H9 (cell line): ENCODE measurements around the gene CHST1. TPM values are rescaled to one million over a fixed set of nuclear protein-coding genes. Genes with fewer than 3 reads are reported as not detected.

Experiments
- DNase-seq: peaks from one replicate; pipeline ENCODE4 v3.0.0-alpha.2; 2017
- H2AFZ ChIP-seq: one replicate; pipeline ENCODE4 v1.6.1; 2013; ENCODE audit warnings: mild to moderate bottlenecking, low read length, control low read depth, moderate library complexity
- H2AK5ac ChIP-seq: 2 replicates; pipeline ENCODE4 v1.6.1; 2013; ENCODE audit warnings: low read length, control low read depth, mixed read lengths; ENCODE audit not compliant: insufficient read length
- H2BK120ac ChIP-seq: one replicate; pipeline ENCODE4 v1.6.1; 2013; ENCODE audit warnings: low read depth, mild to moderate bottlenecking, low read length, control low read depth, inconsistent platforms; ENCODE audit not compliant: poor library complexity, severe bottlenecking
- H2BK12ac ChIP-seq: 2 replicates; pipeline ENCODE4 v1.6.1; 2013; ENCODE audit warnings: low read length, control low read depth, mixed read lengths, low read depth; ENCODE audit not compliant: insufficient read length
- H2BK15ac ChIP-seq: 2 replicates; pipeline ENCODE4 v1.6.1; 2013; ENCODE audit warnings: low read depth, low read length, control low read depth
- H2BK20ac ChIP-seq: one replicate; pipeline ENCODE4 v1.6.1; 2013; ENCODE audit warnings: low read depth, mild to moderate bottlenecking, low read length, control low read depth, inconsistent platforms; ENCODE audit not compliant: poor library complexity, severe bottlenecking
- H2BK5ac ChIP-seq: 2 replicates; pipeline ENCODE4 v1.6.1; 2013; ENCODE audit warnings: low read length, control low read depth, mixed read lengths; ENCODE audit not compliant: insufficient read length
- H3K14ac ChIP-seq: 2 replicates; pipeline ENCODE4 v1.6.1; 2013; ENCODE audit warnings: low read length, control low read depth; ENCODE audit not compliant: insufficient read depth
- H3K18ac ChIP-seq: 2 replicates; pipeline ENCODE4 v1.6.1; 2013; ENCODE audit warnings: low read depth, mild to moderate bottlenecking, mixed read lengths, low read length, control low read depth; ENCODE audit not compliant: insufficient read length
- H3K23ac ChIP-seq: 2 replicates; pipeline ENCODE4 v1.6.1; 2013; ENCODE audit warnings: low read length, control low read depth, mixed read lengths, low read depth; ENCODE audit not compliant: insufficient read length
- H3K23me2 ChIP-seq: 2 replicates; pipeline ENCODE4 v1.6.1; 2013; ENCODE audit warnings: low read depth, mild to moderate bottlenecking, mixed read lengths, low read length, control low read depth; ENCODE audit not compliant: insufficient read length, poor library complexity, severe bottlenecking
- H3K27ac ChIP-seq: 2 replicates; pipeline ENCODE4 v1.5.1; 2013; ENCODE audit warnings: low read length, control low read depth, mixed read lengths, low read depth; ENCODE audit not compliant: insufficient read length
- H3K27me3 ChIP-seq: 2 replicates; pipeline ENCODE4 v1.6.1; 2013; ENCODE audit warnings: low read length, control low read depth, inconsistent platforms; ENCODE audit not compliant: insufficient read depth
- H3K4ac ChIP-seq: 2 replicates; pipeline ENCODE4 v1.6.1; 2013; ENCODE audit warnings: low read depth, mild to moderate bottlenecking, control low read depth, inconsistent platforms, low read length, moderate library complexity
- H3K4me1 ChIP-seq: 2 replicates; pipeline ENCODE4 v1.6.1; 2013; ENCODE audit warnings: low read length, control low read depth, inconsistent platforms; ENCODE audit not compliant: insufficient read depth
- H3K4me2 ChIP-seq: 2 replicates; pipeline ENCODE4 v1.6.1; 2013; ENCODE audit warnings: low read length, control low read depth, mixed read lengths; ENCODE audit not compliant: insufficient read length, insufficient read depth
- H3K56ac ChIP-seq: 2 replicates; pipeline ENCODE4 v1.6.1; 2013; ENCODE audit warnings: low read depth, mild to moderate bottlenecking, mixed read lengths, low read length, control low read depth; ENCODE audit not compliant: insufficient read length
- H3K79me1 ChIP-seq: 2 replicates; pipeline ENCODE4 v1.6.1; 2013; ENCODE audit warnings: low read depth, mild to moderate bottlenecking, moderate library complexity, low read length, control low read depth, inconsistent platforms; ENCODE audit not compliant: insufficient read depth, poor library complexity, severe bottlenecking
- H3K79me2 ChIP-seq: 2 replicates; pipeline ENCODE4 v1.6.1; 2013; ENCODE audit warnings: low read length, control low read depth, inconsistent platforms; ENCODE audit not compliant: insufficient read depth
- H3K9ac ChIP-seq: 2 replicates; pipeline ENCODE4 v1.6.1; 2013; ENCODE audit warnings: low read length, control low read depth, mixed read lengths; ENCODE audit not compliant: insufficient read length; ENCODE audit errors: extremely low read depth
- H3K9me3 ChIP-seq: one replicate; pipeline ENCODE4 v1.6.1; 2013; ENCODE audit warnings: low read depth, low read length, inconsistent platforms; ENCODE audit not compliant: control insufficient read depth
- H3T11ph ChIP-seq: one replicate; pipeline ENCODE4 v1.6.1; 2013; ENCODE audit warnings: mild to moderate bottlenecking, low read length, control low read depth, inconsistent platforms
- H4K20me1 ChIP-seq: one replicate; pipeline ENCODE4 v1.6.1; 2013; ENCODE audit not compliant: control insufficient read depth, insufficient read length, insufficient read depth
- H4K5ac ChIP-seq: 2 replicates; pipeline ENCODE4 v1.6.1; 2013; ENCODE audit warnings: low read depth, mild to moderate bottlenecking, mixed read lengths, low read length, control low read depth; ENCODE audit not compliant: insufficient read length
- H4K8ac ChIP-seq: replicated peaks from 2 replicates; pipeline ENCODE4 v1.6.1; 2013; ENCODE audit warnings: low read length, control low read depth, mixed read lengths, low read depth; ENCODE audit not compliant: insufficient read length
- H4K91ac ChIP-seq: 2 replicates; pipeline ENCODE4 v1.6.1; 2013; ENCODE audit warnings: low read depth, mild to moderate bottlenecking, moderate library complexity, mixed read lengths, low read length, control low read depth; ENCODE audit not compliant: insufficient read length
- H3K27ac Mint-ChIP-seq, 3 experiments: 2 replicates in 2 of 3; 3 replicates in 1 of 3; pipeline ENCODE4 v1.8.0; 2020 to 2021; ENCODE audit warnings: mixed read lengths in 3 of 3, mild to moderate bottlenecking in 1 of 3, moderate library complexity in 1 of 3
- H3K27me3 Mint-ChIP-seq: 2 replicates; pipeline ENCODE4 v1.8.0; 2021; ENCODE audit warnings: low read depth, mild to moderate bottlenecking, moderate library complexity, mixed read lengths
- H3K36me3 Mint-ChIP-seq, 3 experiments: 2 replicates in 2 of 3; 3 replicates in 1 of 3; pipeline ENCODE4 v1.8.0; 2020 to 2021; ENCODE audit warnings: low read depth in 3 of 3, mixed read lengths in 3 of 3; ENCODE audit not compliant: insufficient read depth in 1 of 3
- H3K4me1 Mint-ChIP-seq, 2 experiments: 2 replicates each; pipeline ENCODE4 v1.8.0; 2020; ENCODE audit warnings: mixed read lengths in 2 of 2
- H3K4me3 Mint-ChIP-seq, 2 experiments: 2 replicates in 1 of 2; 3 replicates in 1 of 2; pipeline ENCODE4 v1.8.0; 2020 to 2021; ENCODE audit warnings: mild to moderate bottlenecking in 2 of 2, mixed read lengths in 2 of 2, moderate library complexity in 1 of 2
- H3K9me3 Mint-ChIP-seq, 2 experiments: 2 replicates in 1 of 2; 3 replicates in 1 of 2; pipeline ENCODE4 v1.8.0; 2020; ENCODE audit warnings: mild to moderate bottlenecking in 2 of 2, mixed read lengths in 2 of 2, moderate library complexity in 1 of 2
- CTCF ChIP-seq: fragments of 200-600 bp; sonication (generic); conservative IDR thresholded peaks from 3 replicates; pipeline ENCODE4 v1.8.0; 2021; ENCODE audit warnings: antibody characterized with exemption, mild to moderate bottlenecking
- WGBS: extraction: QIAGEN DNeasy Blood & Tissue Kit; methylation state at CpG from one replicate; pipeline ENCODE4 v1.1.7; 2013; ENCODE audit warnings: missing lambda C conversion rate, low lambda C conversion rate, mixed read lengths; ENCODE audit not compliant: insufficient read length; ENCODE audit errors: extremely low coverage; 5-methylcytosine and 5-hydroxymethylcytosine counted together
- total RNA-seq: library from RNA; stranded (reverse); gene quantifications from 2 replicates; pipeline ENCODE4 v1.2.1, GENCODE V29; 2021

Gene CHST1
- total RNA-seq, 1 experiment from 2014 or later: 0.57 TPM

GRCh38 chr11:45669956-45670355 lies 4.5 kb upstream of the CHST1 start:
- no peak overlapping the region for H2BK5ac ChIP-seq
- H3K9me3 ChIP-seq: no peaks in the 10 kb centered on the region
- H3K14ac ChIP-seq: no peak overlapping the region
- no peak overlapping the region for H4K8ac ChIP-seq
- no peak overlapping the region for H3K56ac ChIP-seq
- peaks cover 1% of the 10 kb centered on the region for H3K23me2 ChIP-seq
- no CpG with 5 or more reads among the region's 4 CpGs for WGBS
- H2AK5ac ChIP-seq: no peak overlapping the region
- H3K9ac ChIP-seq: no peak overlapping the region
- peaks cover 3% of the 10 kb centered on the region for H4K20me1 ChIP-seq
- Mint-ChIP-seq H3K27ac (no peak overlapping the region), H3K9me3 (no peaks in the 10 kb centered on the region; a peak in 1 of 5 replicates), H3K4me3 (no peak overlapping the region), H3K36me3 (no peaks in the 10 kb centered on the region), H3K27me3 (peaks cover 41% of the 10 kb centered on the region), H3K4me1 (peaks cover 8 to 13% of the 10 kb centered on the region in 2 experiments; a peak in 3 of 4 replicates)
- H2BK12ac ChIP-seq: no peak overlapping the region
- DNase-seq: no peak
- H2BK120ac ChIP-seq: no peak overlapping the region
- no peak overlapping the region for H3T11ph ChIP-seq
- H3K4me1 ChIP-seq: no peaks in the 10 kb centered on the region
- H3K79me1 ChIP-seq: no peaks in the 10 kb centered on the region
- H4K91ac ChIP-seq: no peak overlapping the region
- no peak overlapping the region for H2BK15ac ChIP-seq
- H2BK20ac ChIP-seq: no peak overlapping the region
- no peak overlapping the region for H3K4me2 ChIP-seq
- H3K27ac ChIP-seq: no peak overlapping the region
- no peak for TF ChIP-seq CTCF
- no peak overlapping the region for H3K4ac ChIP-seq
- no peaks in the 10 kb centered on the region for H3K79me2 ChIP-seq
- H3K23ac ChIP-seq: no peak overlapping the region
- peaks cover 12% of the 10 kb centered on the region; the same call in 1 of the 2 replicates for H3K27me3 ChIP-seq
- H3K18ac ChIP-seq: no peak overlapping the region
- H4K5ac ChIP-seq: no peak overlapping the region
- no peak overlapping the region for H2AFZ ChIP-seq
